HG02943 (cell line): ENCODE measurements around the gene DCLRE1A.
"Not testable (repeated sequence)": the region's sequence is repeated elsewhere in the genome, so short reads cannot be mapped to it uniquely, and the experiment has no call there.

Experiments
- ATAC-seq: cut with Tn5 transposase; IDR thresholded peaks from one replicate; pipeline ENCODE4 v1.9.1; 2021; ENCODE audit warnings: mild to moderate bottlenecking, low read depth, moderate library complexity; ENCODE audit not compliant: unreplicated experiment

DCLRE1A gene

DNA sequence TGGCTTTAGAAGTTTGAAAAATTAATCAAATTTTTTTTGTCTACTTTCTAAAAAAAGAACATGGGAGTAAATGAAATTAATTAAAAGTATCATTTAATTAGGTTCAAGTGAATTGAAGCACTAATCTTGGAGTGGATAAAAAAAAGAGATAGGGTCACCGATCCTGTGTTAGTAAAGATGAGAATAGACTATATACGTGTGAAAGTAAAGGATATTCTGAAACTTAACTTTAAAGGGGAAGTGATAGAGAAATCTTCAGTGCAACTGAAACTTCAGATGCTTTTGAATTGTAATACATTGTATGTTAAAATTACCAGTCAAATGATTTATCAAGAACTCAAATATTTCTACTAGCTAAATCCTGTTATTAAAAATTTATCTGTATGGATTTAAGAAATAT, 5.4 kb upstream of the DCLRE1A start:
- ATAC-seq = peak; percentile 44

DNA sequence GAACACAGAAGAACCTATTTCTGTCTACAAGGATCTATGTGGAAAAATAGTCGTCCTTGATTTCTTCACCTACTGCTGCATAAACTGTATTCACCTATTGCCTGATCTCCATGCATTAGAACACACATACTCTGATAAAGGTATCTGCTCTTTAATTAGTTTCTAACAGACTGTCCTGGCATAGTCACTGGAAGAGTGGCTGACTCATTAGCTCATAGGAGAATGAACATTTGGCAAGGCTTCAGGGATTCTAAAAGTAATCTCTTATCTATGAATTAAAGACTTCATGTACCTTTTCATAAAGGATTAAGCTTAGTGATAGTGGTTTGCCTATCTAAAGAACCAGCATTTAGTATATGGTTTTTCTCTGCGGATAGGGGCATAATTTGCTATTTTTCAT, 4.7 kb upstream of the DCLRE1A start:
- no peak for ATAC-seq

DNA sequence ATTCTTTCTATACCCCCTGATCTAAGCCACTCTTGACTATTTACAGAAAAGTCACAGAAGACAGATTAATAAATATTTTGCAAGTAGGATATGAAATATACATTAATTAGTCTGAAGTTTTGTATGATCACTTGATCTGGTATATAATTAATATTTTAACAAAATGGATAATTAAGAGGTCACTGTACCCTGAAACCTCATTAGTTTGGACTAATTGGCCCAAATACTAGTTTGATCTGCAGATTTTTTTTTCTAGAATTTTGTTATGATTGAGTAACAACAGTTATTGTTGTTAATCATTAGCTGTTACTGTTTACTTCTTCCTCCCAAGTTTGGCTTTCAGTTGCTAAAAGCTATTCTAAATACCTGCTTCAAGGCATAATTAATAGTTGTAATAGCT, 3.3 kb upstream of the DCLRE1A start:
- no peak for ATAC-seq

DNA sequence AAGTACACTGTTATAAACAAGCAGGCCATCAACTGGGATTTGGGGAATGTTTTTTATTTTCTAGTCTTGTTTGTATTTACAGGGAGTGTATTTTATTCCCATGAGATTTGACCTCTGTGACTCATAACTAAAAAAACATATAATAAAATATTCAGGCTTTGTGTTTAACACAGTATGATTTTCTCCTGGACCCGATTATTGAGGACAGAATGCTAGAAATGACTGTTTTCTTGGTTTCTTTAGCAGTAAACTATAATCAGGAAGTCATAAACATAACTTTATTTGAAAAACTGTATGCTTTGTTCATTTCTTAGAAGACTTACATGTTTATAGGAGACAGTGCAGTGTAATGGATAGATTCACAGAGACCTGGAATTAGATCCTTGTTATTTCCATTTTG, 2.7 kb upstream of the DCLRE1A start:
- no peak for ATAC-seq

DNA sequence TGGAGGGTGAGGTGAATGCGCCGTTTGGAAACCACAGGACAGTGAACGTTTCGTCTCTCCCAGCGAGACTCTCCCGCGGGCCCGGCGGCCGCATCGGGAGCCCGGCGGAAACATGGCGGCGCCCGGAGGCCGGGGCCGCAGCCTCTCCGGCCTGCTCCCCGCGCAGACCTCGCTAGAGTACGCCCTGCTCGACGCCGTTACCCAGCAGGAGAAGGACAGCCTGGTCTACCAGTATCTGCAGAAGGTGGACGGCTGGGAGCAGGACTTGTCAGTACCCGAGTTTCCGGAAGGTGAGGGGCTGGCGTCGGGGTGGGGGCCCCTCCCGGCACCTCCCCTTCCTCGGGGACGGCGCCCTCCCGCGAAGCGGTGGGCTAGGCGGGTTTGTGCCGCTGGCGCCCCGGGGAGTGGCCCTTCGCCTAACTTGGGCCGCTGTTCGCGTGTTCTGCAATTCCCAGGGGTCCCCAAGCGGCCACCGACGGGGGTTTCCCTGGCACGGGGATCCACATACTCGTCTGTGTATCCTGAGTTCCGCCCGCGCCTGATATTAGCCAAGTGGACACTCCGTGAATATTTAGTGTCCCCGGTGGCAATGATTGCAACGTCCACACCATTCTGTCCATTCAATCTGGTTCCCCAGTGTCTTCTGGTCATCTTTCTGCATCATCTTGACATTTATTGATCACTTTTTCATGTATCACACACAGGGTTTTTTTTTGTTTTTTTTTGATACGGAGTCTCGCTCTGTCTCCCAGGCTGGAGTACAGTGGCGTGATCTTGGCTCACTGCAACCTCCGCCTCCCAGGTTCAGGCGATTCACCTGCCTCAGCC, 1.1 kb upstream of the DCLRE1A start:
- ATAC-seq = peak; percentile 26

DNA sequence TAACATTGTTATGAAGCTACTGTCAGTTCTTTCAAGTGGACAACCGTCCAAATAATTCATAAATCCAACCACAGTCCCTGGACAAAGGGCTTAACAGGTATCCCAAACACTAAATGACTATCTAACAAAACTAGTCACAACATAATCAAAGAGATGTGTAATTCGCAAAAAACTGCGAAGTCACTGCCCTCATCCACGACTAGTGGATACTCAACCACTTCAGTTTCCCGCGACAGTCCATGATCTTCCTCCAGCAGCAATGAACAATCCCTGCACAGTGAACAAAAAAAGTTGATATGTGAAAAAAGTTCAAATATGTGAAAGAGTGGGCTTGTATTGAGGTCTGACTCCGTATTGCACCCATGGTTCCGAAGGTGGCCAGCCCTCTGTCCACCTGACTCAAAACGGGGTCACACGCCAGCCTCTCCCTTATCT, 287 bp downstream of the DCLRE1A start:
- ATAC-seq = no peak

DNA sequence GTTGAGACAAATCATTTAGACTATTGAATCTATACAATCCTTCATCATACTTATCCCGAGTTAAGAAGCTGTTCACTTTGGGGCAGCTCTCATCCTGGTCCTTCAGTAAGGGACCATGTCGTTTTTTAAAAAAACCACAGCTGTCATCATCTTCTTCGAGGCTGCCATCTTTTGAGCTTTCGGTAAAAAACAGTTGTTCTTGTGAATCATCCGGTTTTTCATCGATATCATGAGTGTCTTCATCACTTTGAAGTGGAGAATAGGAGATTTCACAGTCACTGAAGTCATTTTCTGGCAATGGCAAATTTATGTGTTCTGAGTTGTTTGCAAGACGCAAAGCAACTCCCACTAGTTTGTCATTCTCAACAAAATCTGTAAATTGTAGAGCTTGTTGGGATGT, 3.9 kb downstream of the DCLRE1A start:
- no peak for ATAC-seq

DNA sequence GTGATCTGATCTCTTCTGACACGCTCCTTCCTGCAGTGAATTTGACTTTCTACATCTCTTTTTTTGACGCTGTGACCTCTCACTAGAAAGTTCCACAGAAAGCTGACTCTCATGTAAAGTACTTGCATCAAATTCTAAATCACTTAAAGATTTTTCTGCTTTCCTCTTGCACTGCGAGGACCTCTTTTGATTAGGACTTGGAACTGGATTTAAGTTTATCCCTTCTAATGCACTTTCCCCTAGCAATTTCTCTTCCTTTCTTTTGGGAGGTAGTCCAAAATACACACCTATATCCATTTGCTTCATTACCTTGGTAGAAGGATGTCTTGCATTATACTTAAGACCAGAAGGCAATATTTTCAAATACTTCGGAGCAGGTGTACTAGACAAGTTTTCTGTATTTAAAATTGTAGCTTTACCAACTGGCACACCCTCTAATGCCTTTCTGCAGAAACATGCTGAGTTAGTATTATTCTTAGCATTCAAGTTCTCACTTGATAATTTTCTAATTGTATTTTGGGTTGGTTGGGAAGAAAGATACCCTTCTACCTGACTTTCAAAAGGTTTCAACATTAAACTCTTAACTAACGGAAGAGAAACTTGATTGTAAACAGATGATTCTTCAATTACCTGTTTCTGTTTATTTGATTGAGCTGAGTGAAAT, 4.6 kb downstream of the DCLRE1A start:
- ATAC-seq = no peak

DNA sequence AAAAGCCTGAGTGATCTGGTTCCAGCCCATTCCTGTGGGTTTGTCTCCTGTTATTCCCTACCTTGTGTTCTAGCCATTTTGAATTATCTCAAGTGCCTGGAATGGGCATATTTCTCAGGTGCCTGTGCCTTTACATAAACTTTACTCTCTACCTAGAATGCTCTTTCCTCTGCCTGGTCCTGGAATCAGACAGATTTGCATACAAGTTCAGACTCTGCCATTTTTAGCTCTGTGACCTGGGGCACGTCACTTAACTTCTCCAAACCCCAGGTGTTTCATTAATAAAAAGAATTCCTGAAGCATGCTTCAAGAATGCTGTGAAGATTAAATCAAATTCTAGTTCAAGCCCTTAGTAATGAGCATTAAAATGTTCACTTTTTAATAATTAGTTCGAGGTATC, 7.8 kb downstream of the DCLRE1A start:
- ATAC-seq = no peak

DNA sequence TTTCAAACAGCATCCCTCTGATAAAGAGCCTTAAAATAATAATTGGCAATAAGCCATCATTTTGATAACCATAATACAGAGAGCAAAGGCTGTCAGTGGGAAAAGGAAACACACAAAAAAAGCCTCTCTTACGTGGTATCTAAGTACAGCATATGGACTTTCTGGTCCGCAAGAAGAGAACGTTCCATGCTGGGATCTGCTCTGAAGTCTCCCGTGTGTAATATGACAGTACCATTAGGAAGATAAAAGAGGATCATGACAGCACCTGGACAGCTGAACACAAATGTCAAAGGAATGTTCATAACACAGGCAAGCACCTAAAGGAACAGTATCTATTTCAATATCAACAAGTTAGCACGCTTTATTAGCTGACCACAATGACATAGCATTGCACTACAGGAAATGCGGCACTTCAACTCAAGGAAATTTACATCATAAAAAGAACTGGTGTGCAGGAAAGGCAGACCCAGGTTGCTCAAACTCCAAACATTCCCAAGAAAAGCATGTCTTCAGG, 9.9 kb downstream of the DCLRE1A start:
- no peak for ATAC-seq

DNA sequence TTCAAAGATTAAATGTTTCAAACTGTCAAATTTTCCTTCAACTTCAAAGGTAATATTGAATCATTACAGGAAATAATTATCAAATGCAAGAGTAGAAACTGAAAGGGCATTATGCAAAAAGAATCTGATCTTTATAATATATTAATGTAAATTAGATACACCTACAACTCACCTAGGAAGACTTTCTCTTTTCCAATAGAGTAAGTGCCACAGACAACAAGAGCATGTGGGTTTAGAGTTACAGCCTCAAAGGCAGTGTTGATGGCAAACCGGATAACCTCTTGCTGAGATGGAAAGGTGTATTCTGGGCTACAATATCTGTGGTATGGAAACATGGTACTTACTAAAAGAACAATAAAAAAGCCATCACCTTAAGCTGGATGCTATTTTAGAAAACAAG, 11.7 kb downstream of the DCLRE1A start:
- ATAC-seq = no peak

DNA sequence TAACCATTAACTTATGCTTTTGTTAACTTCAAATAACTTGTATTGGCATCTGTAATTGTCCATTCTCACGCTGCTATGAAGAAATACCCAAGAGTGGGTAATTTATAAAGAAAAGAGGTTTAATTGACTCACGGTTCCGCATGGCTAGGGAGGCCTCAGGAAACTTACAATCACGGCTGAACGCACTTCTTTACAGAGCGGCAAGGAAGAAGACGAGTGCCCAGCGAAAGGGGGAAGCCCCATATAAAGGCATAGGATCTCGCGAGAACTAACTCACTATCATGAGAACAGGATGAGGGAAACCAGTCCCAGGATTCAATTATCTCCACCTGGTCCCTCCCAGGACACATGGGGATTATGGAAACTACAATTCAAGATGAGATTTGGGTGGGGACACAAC, 25.3 kb downstream of the DCLRE1A start:
- ATAC-seq = not testable (repeated sequence)

DNA sequence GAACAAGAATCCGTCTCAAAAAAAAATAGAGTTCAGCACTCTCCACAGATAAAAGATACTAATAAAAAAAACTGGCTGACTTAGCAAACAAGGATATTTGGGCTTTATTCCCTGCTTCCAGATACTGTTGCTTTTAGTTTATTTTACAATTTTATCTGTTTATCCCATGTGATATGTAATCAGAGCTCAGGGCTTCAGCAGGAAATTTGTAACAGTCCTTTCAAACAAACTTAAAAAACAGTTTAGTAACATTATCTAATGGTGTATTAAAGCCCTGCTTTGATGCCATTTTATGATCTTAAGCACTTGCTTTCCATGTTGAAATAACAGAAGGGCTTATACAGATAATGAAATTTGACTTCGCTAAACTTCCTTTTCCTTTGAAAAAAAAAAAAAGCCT, 28.1 kb downstream of the DCLRE1A start:
- ATAC-seq = no peak

DNA sequence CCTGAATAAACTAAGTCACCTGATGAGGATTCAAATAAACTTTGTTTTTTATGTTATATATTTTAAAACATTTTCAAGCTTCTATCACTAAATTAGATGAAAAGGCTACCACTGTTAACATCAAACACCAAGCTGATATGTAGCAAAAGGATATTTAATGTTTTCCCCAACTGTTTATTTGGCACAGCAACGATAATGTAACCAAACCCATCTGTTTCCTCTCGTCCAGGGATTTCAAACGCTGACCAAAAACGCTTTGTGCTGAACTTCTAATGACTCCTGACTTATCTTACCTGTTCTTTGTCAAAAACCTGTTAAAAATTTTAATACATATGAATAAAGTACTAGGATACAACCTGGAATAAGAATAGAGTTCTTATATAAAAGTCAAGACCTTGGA, 30.5 kb downstream of the DCLRE1A start:
- ATAC-seq = no peak

DNA sequence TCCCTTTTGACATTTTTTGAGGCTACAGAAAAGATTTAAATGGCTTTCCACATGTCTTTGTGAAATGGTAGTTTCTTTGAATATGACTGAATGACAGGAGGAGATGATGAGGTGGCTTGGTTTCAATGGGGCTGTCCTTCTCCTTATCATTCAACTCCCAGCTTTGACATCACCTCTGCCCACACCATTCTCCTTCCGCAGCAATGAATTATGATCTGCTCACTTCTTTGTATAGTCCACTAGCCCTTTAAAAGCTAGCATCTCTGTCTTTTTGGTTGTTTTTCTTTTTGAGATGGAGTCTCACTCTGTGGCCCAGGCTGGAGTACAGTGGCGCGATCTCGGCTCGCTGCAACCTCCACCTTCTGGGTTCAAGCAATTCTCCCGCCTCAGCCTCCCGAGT, 31.7 kb downstream of the DCLRE1A start:
- ATAC-seq = no peak

DNA sequence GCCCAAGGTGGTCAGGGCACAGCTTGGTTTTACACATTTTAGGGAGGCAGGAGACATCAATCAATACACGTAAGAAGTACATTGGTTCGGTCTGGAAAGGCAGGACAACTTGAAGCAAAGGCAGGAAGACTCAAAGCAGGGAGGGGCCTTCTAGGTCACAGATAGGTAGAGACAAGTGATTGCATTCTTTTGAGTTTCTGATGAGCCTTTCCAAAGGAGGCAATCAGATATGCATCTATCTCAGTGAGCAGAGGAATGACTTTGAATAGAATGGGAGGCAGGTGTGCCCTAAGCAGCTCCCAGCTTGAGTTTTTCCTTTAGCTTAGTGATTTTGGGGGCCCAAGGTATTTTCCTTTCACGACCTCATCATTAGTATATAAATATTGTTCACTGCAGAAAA, 32.6 kb downstream of the DCLRE1A start:
- not testable (repeated sequence) for ATAC-seq

DNA sequence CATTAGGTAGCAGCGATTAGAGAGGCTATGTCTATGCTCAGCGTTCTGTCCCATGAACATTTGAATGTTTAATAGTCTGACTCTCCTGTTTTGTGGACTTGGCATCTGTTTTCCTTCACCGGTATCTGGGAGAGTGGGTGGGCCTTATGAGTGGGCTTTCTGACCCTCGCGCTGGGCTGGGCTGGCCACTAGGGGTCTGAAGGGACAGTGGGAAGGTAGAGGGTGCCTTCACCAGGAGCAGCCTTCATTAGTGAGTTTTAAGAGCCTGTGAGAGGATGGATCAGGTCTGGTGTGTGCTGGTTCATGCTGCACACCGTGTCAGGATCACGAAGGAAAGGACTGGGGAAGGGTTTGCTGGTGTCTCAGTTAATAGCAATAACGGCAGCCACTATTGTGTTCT, 33.4 kb downstream of the DCLRE1A start:
- no peak for ATAC-seq

DNA sequence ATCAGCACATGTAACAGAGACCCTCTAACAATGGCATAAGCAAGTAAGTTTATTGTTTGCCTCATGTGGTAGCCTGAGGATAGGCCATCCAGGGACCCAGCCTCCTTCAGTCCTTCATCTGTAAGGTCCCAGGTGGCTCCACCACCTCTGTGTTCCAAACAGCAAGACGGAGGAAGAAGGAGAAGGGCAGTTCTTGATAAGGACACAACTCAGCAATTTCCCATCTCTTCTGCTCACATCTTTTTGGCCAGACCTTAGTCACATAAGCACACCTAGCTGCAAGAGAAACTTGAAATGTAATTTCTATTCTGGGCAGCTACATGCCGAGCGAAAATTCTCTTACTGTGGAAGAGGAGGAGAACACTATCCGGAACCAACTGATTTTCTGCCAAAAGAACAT, 33.9 kb downstream of the DCLRE1A start:
- ATAC-seq = no peak

DNA sequence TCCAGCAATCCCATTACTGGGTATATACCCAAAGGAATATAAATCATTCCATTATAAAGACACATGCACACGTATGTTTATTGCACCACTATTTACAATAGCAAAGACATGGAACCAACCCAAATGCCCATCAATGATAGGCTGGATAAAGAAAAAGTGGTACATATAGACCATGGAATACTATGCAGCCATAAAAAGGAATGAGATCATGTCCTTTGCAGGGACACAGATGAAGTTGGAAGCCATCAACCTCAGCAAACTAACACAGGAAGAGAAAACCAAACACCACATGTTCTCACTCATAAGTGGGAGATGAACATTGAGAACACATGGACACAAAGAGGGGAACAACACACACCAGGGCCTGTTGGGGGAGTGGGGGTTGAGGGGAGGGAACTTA, 39.2 kb downstream of the DCLRE1A start:
- not testable (repeated sequence) for ATAC-seq

DNA sequence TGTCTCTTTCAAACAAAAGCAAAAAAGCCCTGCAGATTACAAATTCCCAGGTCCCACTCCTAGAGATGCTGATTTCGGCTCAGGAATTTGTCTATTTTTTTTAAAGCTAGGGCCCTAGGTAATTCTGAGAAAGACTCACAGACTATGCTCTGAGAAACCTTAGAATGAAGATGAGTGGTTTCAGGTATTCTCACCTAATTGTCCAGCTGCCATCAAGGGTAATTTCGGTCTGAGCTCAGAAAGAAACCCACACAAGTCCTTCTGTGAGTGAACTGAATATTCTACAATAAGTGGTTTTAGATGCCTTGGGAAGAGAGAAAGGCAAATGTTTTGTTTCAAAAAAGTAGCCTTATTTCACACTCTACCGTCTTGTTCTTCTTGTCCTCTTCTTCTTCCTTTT, 45.7 kb downstream of the DCLRE1A start:
- no peak for ATAC-seq

DNA sequence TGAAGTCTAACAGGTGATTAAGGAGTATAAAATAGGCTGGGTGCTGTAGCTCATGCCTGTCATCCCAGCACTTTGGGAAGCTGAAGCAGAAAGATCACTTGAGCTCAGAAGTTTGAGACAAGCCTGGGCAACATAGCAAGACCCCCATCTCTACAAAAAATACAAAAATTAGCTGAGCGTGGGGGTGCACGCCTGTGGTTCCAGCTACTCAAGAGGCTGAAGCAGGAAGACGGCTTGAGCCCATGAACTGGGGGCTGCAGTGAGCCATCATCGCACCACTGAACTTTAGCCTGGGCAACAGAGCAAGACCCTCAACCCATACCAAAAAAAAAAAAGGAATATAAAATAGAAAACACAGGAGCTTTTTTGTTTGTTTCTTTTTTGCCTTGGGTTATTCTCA, 47.4 kb downstream of the DCLRE1A start:
- no peak for ATAC-seq

DNA sequence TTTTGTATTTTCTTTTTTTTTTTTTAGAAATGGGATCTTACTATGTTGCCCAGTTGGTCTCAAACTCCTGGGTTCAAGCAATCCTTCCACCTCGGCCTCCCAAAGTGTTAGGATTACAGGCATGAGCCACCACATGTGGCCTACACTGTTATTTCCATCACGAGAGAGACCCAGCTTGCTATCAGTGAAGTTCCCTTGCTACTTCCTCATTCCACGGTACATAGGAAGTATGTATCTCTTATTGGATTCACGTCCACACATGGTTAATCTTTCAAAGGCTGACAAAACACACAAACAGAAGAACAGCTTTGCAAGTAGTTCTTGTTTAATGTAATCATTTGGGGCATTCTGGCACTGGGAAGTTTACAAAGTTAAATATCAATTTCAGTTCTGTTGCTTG, 50.9 kb downstream of the DCLRE1A start:
- ATAC-seq = no peak
